Stimulated activated CD4-positive, alpha-beta T cell treated with anti-CD3 and anti-CD28 coated beads, Interleukin-15, amount 100 ng/mL, for 48 hours (primary cell): Measurements from ENCODE around the gene ZNF189.

Source experiments
- DNase-seq, 2 donors: peaks; one replicate each; pipeline ENCODE4 v3.0.0-alpha.2; 2020; ENCODE audit warnings: low read depth in 2 of 2

The ZNF189 gene

GRCh38 chr9:101418518-101419430 is 20.1 kb downstream of the ZNF189 start:
- no peak for DNase-seq

- no peak for DNase-seq
Observed at GRCh38 chr9:101419863-101420262, 21.2 kb downstream of the ZNF189 start.

- DNase-seq = no peak
Observed at GRCh38 chr9:101421653-101422065, 23.0 kb downstream of the ZNF189 start.

- DNase-seq = no peak
Observed at GRCh38 chr9:101427358-101427757, 28.7 kb downstream of the ZNF189 start.

GRCh38 chr9:101427957-101428655 is 29.5 kb downstream of the ZNF189 start:
- DNase-seq = no peak

GRCh38 chr9:101428909-101429308 is 30.3 kb downstream of the ZNF189 start:
- DNase-seq = no peak

GRCh38 chr9:101429736-101430135 is 31.1 kb downstream of the ZNF189 start:
- DNase-seq = no peak

- DNase-seq = no peak
Observed at GRCh38 chr9:101432171-101432570, 33.5 kb downstream of the ZNF189 start.

- no peak for DNase-seq
Observed at GRCh38 chr9:101432740-101433139, 34.1 kb downstream of the ZNF189 start.

- no peak for DNase-seq
Observed at GRCh38 chr9:101433229-101433628, 34.6 kb downstream of the ZNF189 start.

GRCh38 chr9:101434998-101435397 is 36.3 kb downstream of the ZNF189 start:
- no peak for DNase-seq

GRCh38 chr9:101435601-101436079 is 37.0 kb downstream of the ZNF189 start, which contains the start of gene ALDOB:
TSS of gene ALDOB (minus strand) at chr9:101435774. CDS start at chr9:101430887, 4,887 bp downstream.
- DNase-seq = no peak

GRCh38 chr9:101437806-101438232 is 39.2 kb downstream of the ZNF189 start:
- no peak for DNase-seq

- DNase-seq = no peak
Observed at GRCh38 chr9:101438523-101438922, 39.9 kb downstream of the ZNF189 start.

GRCh38 chr9:101440714-101441230 is 42.1 kb downstream of the ZNF189 start:
- DNase-seq = no peak

GRCh38 chr9:101442318-101442717 is 43.7 kb downstream of the ZNF189 start:
- no peak for DNase-seq

- DNase-seq = no peak
Observed at GRCh38 chr9:101442736-101443135, 44.1 kb downstream of the ZNF189 start.

- no peak for DNase-seq
Observed at GRCh38 chr9:101443364-101443771, 44.7 kb downstream of the ZNF189 start.

- DNase-seq = no peak
Observed at GRCh38 chr9:101445353-101446029, 46.8 kb downstream of the ZNF189 start.

GRCh38 chr9:101446732-101447131 is 48.1 kb downstream of the ZNF189 start:
- no peak for DNase-seq

GRCh38 chr9:101448680-101449070 is 50.0 kb downstream of the ZNF189 start:
- DNase-seq = no peak
